ENCODE measurements around the gene IGSF8. TPM values are rescaled to one million over a fixed set of nuclear protein-coding genes. Genes with fewer than 3 reads are reported as not detected.

IGSF8 gene
- total RNA-seq, 1 experiment from 2014 or later = 56.2 TPM

- no peaks in the 10 kb centered on the region for H3K27me3 ChIP-seq (ENCODE audit: insufficient read depth, low read length)
- H2BK20ac ChIP-seq (ENCODE audit: low read depth, low read length, poor library complexity, severe bottlenecking) = no peak overlapping the region
- Mint-ChIP-seq H3K27me3 (ENCODE audit: low read depth) (no peaks in the 10 kb centered on the region; the same call in none of the 2 replicates), H3K27ac (no peak overlapping the region), H3K9me3 (no peaks in the 10 kb centered on the region), H3K4me3 (no peak overlapping the region), H3K36me3 (ENCODE audit: insufficient read depth in 1 of 3, low read depth in 3 of 3) (peaks cover 0 to 66% (median 58%) of the 10 kb centered on the region in 3 experiments; a peak in 5 of 7 replicates), H3K4me1 (peaks cover 6 to 18% of the 10 kb centered on the region in 2 experiments)
- H3T11ph ChIP-seq (ENCODE audit: low read length) = no peak overlapping the region
- H2AFZ ChIP-seq (ENCODE audit: low read length) = no peak overlapping the region
- no peak overlapping the region for H3K18ac ChIP-seq (ENCODE audit: insufficient read length, low read depth, low read length)
- no peak overlapping the region for H3K14ac ChIP-seq (ENCODE audit: insufficient read depth, low read length)
- H3K9ac ChIP-seq (ENCODE audit: extremely low read depth, insufficient read length, low read length) = no peak overlapping the region
- no peak for TF ChIP-seq CTCF (conservative IDR thresholded peaks at IDR 0.05)
- H2AK5ac ChIP-seq (ENCODE audit: insufficient read length, low read length) = no peak overlapping the region
- no peaks in the 10 kb centered on the region for H3K79me2 ChIP-seq (ENCODE audit: insufficient read depth, low read length)
- no peak overlapping the region for H2BK5ac ChIP-seq (ENCODE audit: insufficient read length, low read length)
- no peak overlapping the region for H2BK12ac ChIP-seq (ENCODE audit: insufficient read length, low read depth, low read length)
- H3K4ac ChIP-seq (ENCODE audit: low read depth, low read length) = no peak overlapping the region
- H4K8ac ChIP-seq (replicated peaks; ENCODE audit: insufficient read length, low read depth, low read length) = no peak overlapping the region
- no peaks in the 10 kb centered on the region for H3K9me3 ChIP-seq (ENCODE audit: control insufficient read depth, low read depth, low read length)
- DNase-seq = no peak
- no peak overlapping the region for H2BK15ac ChIP-seq (ENCODE audit: low read depth, low read length)
- no peak overlapping the region for H3K27ac ChIP-seq (ENCODE audit: insufficient read length, low read depth, low read length)
- H4K91ac ChIP-seq (ENCODE audit: insufficient read length, low read depth, low read length) = no peak overlapping the region
- no peak overlapping the region for H3K23ac ChIP-seq (ENCODE audit: insufficient read length, low read depth, low read length)
- H2BK120ac ChIP-seq (ENCODE audit: low read depth, low read length, poor library complexity, severe bottlenecking) = no peak overlapping the region
- no peak overlapping the region for H3K56ac ChIP-seq (ENCODE audit: insufficient read length, low read depth, low read length)
- no peaks in the 10 kb centered on the region for H3K79me1 ChIP-seq (ENCODE audit: insufficient read depth, low read depth, low read length, poor library complexity, severe bottlenecking)
- no peaks in the 10 kb centered on the region; the same call in 1 of the 2 replicates for H3K4me1 ChIP-seq (ENCODE audit: insufficient read depth, low read length)
- no peak overlapping the region for H4K5ac ChIP-seq (ENCODE audit: insufficient read length, low read depth, low read length)
- no peaks in the 10 kb centered on the region for H4K20me1 ChIP-seq (ENCODE audit: control insufficient read depth, insufficient read depth, insufficient read length)
- no peak overlapping the region for H3K4me2 ChIP-seq (ENCODE audit: insufficient read depth, insufficient read length, low read length)
- H3K23me2 ChIP-seq (ENCODE audit: insufficient read length, low read depth, low read length, poor library complexity, severe bottlenecking) = no peaks in the 10 kb centered on the region
Observed at GRCh38 chr1:160123726-160124125, 25.3 kb upstream of the IGSF8 start.

Measured in H9 (cell line).